ENCODE measurements around the gene MACROD1. TPM values are rescaled to one million over a fixed set of nuclear protein-coding genes. Genes with fewer than 3 reads are reported as not detected.

Gene MACROD1
- total RNA-seq, 2 donors from 2014 or later = 24.7 to 65.4 TPM

DNA sequence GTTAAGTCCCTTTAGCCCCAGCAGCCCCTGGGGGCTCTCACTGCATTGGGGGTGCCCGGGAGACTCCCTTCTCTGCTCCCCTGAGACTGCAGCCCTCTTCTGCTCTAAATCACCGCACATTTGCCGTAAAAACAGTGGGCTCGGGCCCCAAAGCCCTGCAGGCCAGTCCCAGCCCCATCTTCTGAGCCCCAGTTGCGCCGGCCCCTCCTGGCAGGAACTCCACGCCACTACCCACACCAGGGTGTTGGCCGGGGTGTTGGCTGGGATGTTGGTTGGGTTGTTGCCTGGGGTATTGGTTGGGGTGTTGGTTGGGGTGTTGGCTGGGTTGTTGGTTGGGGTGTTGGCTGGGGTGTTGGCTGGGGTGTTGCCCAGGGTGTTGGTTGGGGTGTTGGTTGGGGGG, 156.2 kb downstream of the MACROD1 start:
- H3K4me1 ChIP-seq = peaks cover 39% of the 10 kb centered on the region
- H3K27me3 ChIP-seq = no peaks in the 10 kb centered on the region
- intact Hi-C loops (cut with DNase I) = no loop called here
- peak overlapping the region in 2 of 4 donors; percentile 67 to 77 for H3K27ac ChIP-seq
- H3K36me3 ChIP-seq (replicated peaks in 1 of 2; ENCODE audit: insufficient read depth in 1 of 2, low read depth in 2 of 2) = no peaks in the 10 kb centered on the region
- H3K4me3 ChIP-seq = no peak overlapping the region
- TF ChIP-seq, protein P1, sequence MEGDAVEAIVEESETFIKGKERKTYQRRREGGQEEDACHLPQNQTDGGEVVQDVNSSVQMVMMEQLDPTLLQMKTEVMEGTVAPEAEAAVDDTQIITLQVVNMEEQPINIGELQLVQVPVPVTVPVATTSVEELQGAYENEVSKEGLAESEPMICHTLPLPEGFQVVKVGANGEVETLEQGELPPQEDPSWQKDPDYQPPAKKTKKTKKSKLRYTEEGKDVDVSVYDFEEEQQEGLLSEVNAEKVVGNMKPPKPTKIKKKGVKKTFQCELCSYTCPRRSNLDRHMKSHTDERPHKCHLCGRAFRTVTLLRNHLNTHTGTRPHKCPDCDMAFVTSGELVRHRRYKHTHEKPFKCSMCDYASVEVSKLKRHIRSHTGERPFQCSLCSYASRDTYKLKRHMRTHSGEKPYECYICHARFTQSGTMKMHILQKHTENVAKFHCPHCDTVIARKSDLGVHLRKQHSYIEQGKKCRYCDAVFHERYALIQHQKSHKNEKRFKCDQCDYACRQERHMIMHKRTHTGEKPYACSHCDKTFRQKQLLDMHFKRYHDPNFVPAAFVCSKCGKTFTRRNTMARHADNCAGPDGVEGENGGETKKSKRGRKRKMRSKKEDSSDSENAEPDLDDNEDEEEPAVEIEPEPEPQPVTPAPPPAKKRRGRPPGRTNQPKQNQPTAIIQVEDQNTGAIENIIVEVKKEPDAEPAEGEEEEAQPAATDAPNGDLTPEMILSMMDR (IDR thresholded peaks at IDR 0.05) = no peak
- no peak for TF ChIP-seq POLR2A (IDR thresholded peaks at IDR 0.05)
- DNase-seq (no peak), ATAC-seq (no peak)
- no peaks in the 10 kb centered on the region for H3K9me3 ChIP-seq
- 95 to 97% methylated on average over 7 of the region's 8 CpGs for WGBS, 2 donors

DNA sequence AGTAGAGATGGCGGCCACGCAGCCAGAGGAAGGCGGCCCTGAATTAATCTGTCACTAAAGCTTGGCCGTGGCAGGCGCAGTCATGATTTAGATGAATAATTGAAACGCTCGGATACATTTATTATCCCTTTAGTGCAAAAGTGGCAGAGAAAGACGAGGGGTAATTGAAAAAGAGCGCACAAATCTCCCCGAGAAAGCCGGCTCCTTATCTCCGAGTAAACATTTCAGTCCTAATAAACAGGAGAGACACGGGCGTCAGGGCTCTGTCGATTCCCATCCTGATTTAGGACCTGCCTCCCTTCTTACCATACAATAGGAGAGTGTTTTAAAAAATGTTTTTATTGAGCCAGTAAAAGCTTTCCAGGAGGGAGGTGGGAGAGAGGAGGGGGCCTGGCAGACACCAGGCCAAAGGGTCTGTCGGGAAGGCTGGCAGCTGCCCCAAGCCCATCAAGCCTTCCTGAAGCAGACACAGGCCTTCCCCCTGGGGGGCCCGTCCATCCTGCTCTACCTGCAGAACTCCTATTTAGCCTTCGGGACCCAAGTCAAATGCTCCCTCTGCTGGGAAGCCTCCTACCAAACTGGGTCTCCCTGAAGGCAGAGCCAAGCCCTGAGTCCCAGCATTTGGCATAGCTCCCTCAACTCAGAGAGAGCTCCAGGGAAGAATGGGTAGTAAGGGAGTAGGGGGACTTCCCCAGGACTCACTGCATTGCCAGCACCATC, 156.8 kb downstream of the MACROD1 start:
- Histone ChIP-seq H3K9me3 (no peaks in the 10 kb centered on the region), H3K27me3 (no peaks in the 10 kb centered on the region), H3K4me1 (peaks cover 44% of the 10 kb centered on the region), H3K36me3 (replicated peaks in 1 of 2; ENCODE audit: insufficient read depth in 1 of 2, low read depth in 2 of 2) (no peaks in the 10 kb centered on the region), H3K27ac (peak overlapping the region in 3 of 4 donors; percentile 67 to 77 (median 68)), H3K4me3 (no peak overlapping the region)
- intact Hi-C loops (cut with DNase I) = no loop called here
- TF ChIP-seq, protein P1 (IDR thresholded peaks at IDR 0.05) = no peak
- no peak for TF ChIP-seq POLR2A (IDR thresholded peaks at IDR 0.05)
- WGBS, 2 donors = 68 to 83% methylated on average over 18 of the region's 18 CpGs
- no peak for DNase-seq
- no peak for ATAC-seq

DNA sequence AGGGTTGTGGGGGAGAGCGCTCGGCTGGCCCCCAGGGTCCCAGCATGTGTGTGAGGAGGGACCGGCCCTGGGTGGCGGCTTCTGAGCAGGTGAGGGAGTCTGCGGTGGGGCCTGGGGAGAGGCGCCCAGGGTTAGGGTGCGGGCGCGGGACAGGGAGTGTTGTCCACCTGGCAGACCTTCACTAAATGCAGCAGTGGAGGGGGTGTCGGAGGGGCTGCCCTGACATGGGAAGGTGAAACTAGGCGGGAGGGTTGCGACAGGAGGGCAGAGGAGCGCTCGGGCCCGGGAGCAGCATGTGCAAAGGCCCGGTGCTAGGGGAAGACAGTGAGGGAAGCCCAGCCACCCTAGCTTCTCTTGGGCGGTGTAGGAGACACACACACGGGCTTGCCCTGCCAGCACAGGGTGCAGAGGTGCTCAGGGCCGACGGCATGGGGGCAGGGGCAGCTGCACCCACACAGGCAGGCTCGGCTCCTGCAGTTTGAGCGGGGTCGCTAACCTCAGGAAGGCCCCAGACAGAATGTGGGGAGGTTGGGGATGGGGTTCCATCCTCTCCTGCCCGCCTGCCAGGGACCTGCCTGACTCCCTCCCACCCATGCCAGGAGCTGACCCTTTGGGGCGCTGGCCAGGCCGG, 157.5 kb downstream of the MACROD1 start:
- Histone ChIP-seq H3K27me3 (no peaks in the 10 kb centered on the region), H3K27ac (peak overlapping the region; percentile 12 to 77 (median 68)), H3K4me3 (no peak overlapping the region), H3K4me1 (peaks cover 50% of the 10 kb centered on the region), H3K9me3 (no peaks in the 10 kb centered on the region), H3K36me3 (replicated peaks in 1 of 2; ENCODE audit: insufficient read depth in 1 of 2, low read depth in 2 of 2) (no peaks in the 10 kb centered on the region)
- 85 to 91% methylated on average over 20 to 24 of the region's 26 CpGs for WGBS, 2 donors
- ATAC-seq (peak; percentile 2), DNase-seq (no peak)
- intact Hi-C loops (cut with DNase I) = no loop called here
- TF ChIP-seq, protein P1 (IDR thresholded peaks at IDR 0.05) = no peak
- no peak for TF ChIP-seq POLR2A (IDR thresholded peaks at IDR 0.05)

DNA sequence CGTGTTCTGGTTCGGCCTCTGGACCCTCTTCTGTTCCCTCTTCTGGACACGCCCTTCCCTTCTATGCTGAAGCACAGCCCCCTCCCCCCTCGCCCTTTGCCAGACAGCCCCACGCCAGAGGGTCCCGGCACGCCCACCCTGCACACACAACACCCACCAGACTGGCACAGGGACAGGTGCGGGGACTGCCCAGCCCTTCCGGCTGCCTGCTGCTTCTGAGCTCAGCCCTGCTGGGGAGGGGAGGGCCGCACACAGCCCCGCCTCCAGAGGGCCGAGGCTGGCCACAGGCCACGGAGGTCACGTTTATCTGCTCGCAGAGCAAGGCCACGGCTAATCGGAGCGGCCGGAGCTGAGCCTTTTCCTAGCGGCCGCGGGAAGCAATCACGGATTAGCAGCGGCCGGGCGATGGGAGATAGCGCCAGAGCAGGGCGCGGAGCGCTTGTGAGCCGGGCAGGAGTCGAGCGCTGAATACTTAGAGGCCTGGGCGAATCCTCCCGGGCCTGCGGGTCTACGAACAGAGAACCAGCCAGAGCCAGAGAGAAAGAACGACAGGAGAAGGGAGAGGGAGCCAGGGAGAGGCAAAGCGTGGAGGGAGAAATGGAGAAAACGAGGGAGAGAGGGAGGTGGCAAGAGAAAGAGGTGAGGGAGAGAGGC, 158.2 kb downstream of the MACROD1 start:
- Histone ChIP-seq H3K36me3 (replicated peaks in 1 of 2; ENCODE audit: insufficient read depth in 1 of 2, low read depth in 2 of 2) (no peaks in the 10 kb centered on the region), H3K9me3 (no peaks in the 10 kb centered on the region), H3K27me3 (no peaks in the 10 kb centered on the region), H3K27ac (peak overlapping the region; percentile 55 to 77 (median 68)), H3K4me3 (no peak overlapping the region), H3K4me1 (peaks cover 50% of the 10 kb centered on the region)
- peak; percentile 85 for ATAC-seq
- peak; percentile 83 to 89 (median 88) for DNase-seq
- TF ChIP-seq, protein P1 (IDR thresholded peaks at IDR 0.05) = peak in 6 of 7 experiments; percentile 15 to 69 (median 62)
- TF ChIP-seq POLR2A (IDR thresholded peaks at IDR 0.05) = peak; percentile 53 to 81 (median 81)
- intact Hi-C loops (cut with DNase I) = no loop called here
- WGBS, 2 donors = 4 to 9% methylated on average over 19 to 40 of the region's 40 CpGs
